ENCODE data around the gene RABIF.

RABIF gene

GRCh38 chr1:202879128-202879527 is 9.8 kb downstream of the RABIF start:
- no peak for DNase-seq (ENCODE audit: low read depth, low spot score)
- no peak overlapping the region for H3K27ac ChIP-seq

- H3K27ac ChIP-seq: no peak overlapping the region
- no peak for DNase-seq (ENCODE audit: low read depth, low spot score)
Measured at GRCh38 chr1:202873026-202873425, 15.9 kb downstream of the RABIF start.

GRCh38 chr1:202871367-202871766 is 17.6 kb downstream of the RABIF start:
- no peak overlapping the region for H3K27ac ChIP-seq
- no peak for DNase-seq (ENCODE audit: low read depth, low spot score)

- DNase-seq (ENCODE audit: low read depth, low spot score): no peak
- no peak overlapping the region for H3K27ac ChIP-seq
Measured at GRCh38 chr1:202862679-202863560, 26.0 kb downstream of the RABIF start.

GRCh38 chr1:202861420-202862132 is 27.4 kb downstream of the RABIF start:
- no peak overlapping the region for H3K27ac ChIP-seq
- DNase-seq (ENCODE audit: low read depth, low spot score): no peak

- H3K27ac ChIP-seq: no peak overlapping the region
- no peak for DNase-seq (ENCODE audit: low read depth, low spot score)
Measured at GRCh38 chr1:202860744-202861419, 28.1 kb downstream of the RABIF start.

GRCh38 chr1:202858789-202859414 is 30.0 kb downstream of the RABIF start:
- DNase-seq (ENCODE audit: low read depth, low spot score): no peak
- H3K27ac ChIP-seq: no peak overlapping the region

GRCh38 chr1:202858331-202858730 is 30.6 kb downstream of the RABIF start:
- no peak for DNase-seq (ENCODE audit: low read depth, low spot score)
- H3K27ac ChIP-seq: no peak overlapping the region

- H3K27ac ChIP-seq: no peak overlapping the region
- no peak for DNase-seq (ENCODE audit: low read depth, low spot score)
Measured at GRCh38 chr1:202857136-202857610, 31.8 kb downstream of the RABIF start.

- H3K27ac ChIP-seq: no peak overlapping the region
- no peak for DNase-seq (ENCODE audit: low read depth, low spot score)
Measured at GRCh38 chr1:202856014-202856413, 32.9 kb downstream of the RABIF start.

GRCh38 chr1:202854787-202855186 is 34.2 kb downstream of the RABIF start:
- no peak for DNase-seq (ENCODE audit: low read depth, low spot score)
- no peak overlapping the region for H3K27ac ChIP-seq

GRCh38 chr1:202852163-202852904 is 36.6 kb downstream of the RABIF start:
- no peak overlapping the region for H3K27ac ChIP-seq
- DNase-seq (ENCODE audit: low read depth, low spot score): no peak

- no peak overlapping the region for H3K27ac ChIP-seq
Measured at GRCh38 chr1:202850593-202851362, 38.2 kb downstream of the RABIF start.

GRCh38 chr1:202848191-202848542 is 40.8 kb downstream of the RABIF start:
- no peak overlapping the region for H3K27ac ChIP-seq
- no peak for DNase-seq (ENCODE audit: low read depth, low spot score)

More at GRCh38 chr1:202850593-202851362, 38.2 kb downstream of the RABIF start:
- no peak for DNase-seq (ENCODE audit: low read depth, low spot score)

GRCh38 chr1:202844935-202845334 is 44.0 kb downstream of the RABIF start:
- no peak overlapping the region for H3K27ac ChIP-seq
- DNase-seq (ENCODE audit: low read depth, low spot score): no peak

- DNase-seq (ENCODE audit: low read depth, low spot score): no peak
- no peak overlapping the region for H3K27ac ChIP-seq
Measured at GRCh38 chr1:202844259-202844658, 44.7 kb downstream of the RABIF start.

GRCh38 chr1:202843081-202843480 is 45.9 kb downstream of the RABIF start:
- H3K27ac ChIP-seq: no peak overlapping the region
- no peak for DNase-seq (ENCODE audit: low read depth, low spot score)

GRCh38 chr1:202837746-202838262 is 51.1 kb downstream of the RABIF start:
- DNase-seq (ENCODE audit: low read depth, low spot score): no peak
- no peak overlapping the region for H3K27ac ChIP-seq
